GM18526 (cell line): ENCODE results near the gene FBXL7.

Experiments used
- POLR2A ChIP-seq: IDR thresholded peaks from 3 replicates; pipeline ENCODE4 v1.6.1; 2011; ENCODE audit not compliant: insufficient read length; ENCODE audit errors: extremely low read depth

The FBXL7 gene

DNA sequence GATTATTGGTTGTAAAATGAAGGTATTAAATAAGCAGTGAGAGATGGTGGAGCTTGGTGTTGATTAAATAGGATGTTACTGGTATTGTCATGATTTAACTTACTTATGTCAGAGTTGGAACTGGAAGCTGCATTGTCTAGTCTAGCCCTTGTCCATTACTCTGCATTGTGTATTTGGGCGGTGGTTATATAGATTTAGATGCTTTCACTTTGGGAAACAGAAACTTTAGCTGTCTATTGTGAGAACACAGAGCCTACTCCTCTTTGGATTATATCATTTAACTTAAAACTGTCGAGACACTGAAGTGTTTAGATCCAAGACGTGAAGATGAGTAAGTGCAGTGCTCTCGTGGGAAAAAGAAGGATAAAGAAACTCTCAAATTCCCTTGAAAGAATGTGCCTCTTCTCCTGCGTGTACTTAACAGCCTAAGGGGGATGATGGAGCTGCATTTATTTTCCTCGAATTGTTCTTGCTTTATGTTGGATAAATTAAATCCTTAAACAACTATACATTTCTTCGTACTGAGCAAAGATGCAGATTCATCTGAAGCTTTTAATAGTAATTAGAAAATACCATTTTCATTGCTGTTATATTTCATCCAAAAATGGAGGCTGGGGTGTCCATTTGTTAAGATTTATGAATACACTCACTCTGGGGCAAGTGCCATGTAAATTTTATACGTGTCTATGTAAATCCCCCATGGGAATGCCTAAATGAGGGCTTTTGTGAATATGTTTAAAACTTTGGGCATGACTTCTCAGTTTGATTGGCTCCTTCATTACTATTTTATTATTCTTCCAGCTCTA is 21.6 kb downstream of the FBXL7 start:
- no peak for TF ChIP-seq POLR2A

- TF ChIP-seq POLR2A: no peak
Measured at GRCh38 chr5:15522187-15522520, 22.2 kb downstream of the FBXL7 start.

DNA sequence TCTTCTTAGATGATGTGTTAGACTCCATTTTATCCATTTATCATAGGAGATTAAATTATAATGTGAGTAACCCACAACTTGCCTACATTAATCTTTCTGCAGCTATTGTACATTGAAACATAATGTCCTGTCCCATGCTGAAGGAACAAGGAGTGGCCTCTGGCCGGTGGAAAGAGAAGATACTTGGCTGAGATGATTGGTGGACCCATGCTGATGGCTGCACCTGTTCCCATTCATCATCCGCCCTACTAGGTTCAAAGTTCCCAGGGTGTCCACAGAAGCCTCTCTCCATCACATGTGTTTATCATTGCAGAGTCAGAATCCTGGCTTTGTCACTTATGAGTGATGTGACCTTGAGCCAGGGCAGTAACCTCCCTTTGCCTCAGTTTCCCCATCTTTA is 24.7 kb downstream of the FBXL7 start:
- TF ChIP-seq POLR2A: no peak

GRCh38 chr5:15525703-15526275 is 25.8 kb downstream of the FBXL7 start:
- TF ChIP-seq POLR2A: no peak

- TF ChIP-seq POLR2A: no peak
Measured at GRCh38 chr5:15526413-15526812, 26.4 kb downstream of the FBXL7 start.

- no peak for TF ChIP-seq POLR2A
Measured at GRCh38 chr5:15528476-15528875, 28.5 kb downstream of the FBXL7 start.

- no peak for TF ChIP-seq POLR2A
Measured at GRCh38 chr5:15529013-15529412, 29.0 kb downstream of the FBXL7 start.

DNA sequence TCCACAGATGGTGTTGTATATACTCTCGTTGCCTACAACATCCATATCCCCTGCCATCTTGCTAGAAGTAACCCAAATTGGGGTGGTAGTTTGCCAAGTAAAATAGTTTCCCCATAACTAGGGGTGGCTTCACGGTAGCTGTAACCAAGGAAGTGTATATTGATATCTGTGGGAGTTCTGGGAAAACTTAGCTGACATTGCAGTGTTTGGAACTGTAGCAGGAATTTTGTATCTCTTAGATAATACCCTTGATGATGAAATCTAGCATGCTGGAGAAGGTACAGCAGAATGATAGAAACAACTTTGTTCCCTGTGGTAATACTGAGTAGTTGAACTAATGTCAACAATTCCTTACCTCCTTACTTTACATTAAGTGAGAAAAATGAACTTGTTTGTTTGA is 29.8 kb downstream of the FBXL7 start:
- no peak for TF ChIP-seq POLR2A

GRCh38 chr5:15533129-15533893 is 33.3 kb downstream of the FBXL7 start:
- TF ChIP-seq POLR2A: no peak

DNA sequence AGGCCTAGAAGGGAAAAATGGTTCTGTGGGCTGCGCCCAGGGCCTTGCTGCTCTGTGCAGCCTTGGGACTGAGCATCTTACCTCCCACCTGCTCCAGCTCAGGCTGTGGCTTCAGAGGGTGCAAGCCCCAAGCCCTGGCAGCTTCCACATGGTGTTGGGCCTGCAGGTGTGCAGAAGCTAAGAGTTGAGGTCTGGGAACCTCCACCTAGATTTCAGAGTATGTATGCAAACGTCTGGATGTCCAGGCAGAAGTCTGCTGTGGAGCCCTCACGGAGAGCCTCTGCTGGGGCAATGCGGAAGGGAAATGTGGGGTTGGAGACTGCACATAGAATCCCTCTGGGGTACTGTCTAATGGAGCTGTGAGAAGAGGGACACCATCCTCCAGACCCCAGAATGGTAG is 36.0 kb downstream of the FBXL7 start:
- TF ChIP-seq POLR2A: no peak

DNA sequence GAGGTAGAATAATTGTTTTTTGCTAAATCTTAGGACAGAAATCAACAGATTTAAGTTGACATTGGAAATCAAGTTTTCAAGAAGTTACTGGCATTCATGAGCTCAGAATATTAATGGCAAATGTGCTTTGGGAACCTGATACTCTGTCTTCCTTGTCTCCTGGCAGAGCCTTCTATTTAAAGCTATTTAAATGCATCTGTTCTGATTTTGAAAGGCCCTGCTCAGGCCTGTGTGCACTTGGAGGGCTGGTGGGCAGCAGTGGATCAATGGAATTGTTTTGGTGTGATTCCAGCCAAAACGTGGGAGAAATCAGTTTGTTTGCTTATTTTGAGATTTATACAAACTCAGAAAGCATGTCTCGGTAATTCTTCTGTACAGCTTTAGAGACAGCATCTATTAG is 38.5 kb downstream of the FBXL7 start:
- no peak for TF ChIP-seq POLR2A

DNA sequence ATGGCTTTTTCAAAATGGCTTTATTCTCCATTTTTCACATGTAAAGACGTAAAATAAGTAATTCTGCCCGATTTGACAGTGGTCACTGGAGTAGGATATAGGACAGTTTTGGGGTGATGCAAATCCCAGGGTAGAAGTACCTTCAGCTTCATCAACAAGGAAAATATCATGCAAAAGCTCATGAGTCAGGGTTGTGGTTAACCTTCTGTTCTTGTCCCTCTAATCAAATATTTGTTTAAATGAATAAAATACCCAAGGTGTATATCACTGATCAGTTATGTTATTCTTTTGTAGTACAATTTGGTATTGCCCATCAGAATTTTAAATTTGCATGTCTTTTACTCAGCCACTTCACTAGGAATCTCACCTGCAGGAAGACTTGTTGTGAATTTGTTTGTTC is 40.0 kb downstream of the FBXL7 start:
- TF ChIP-seq POLR2A: no peak

DNA sequence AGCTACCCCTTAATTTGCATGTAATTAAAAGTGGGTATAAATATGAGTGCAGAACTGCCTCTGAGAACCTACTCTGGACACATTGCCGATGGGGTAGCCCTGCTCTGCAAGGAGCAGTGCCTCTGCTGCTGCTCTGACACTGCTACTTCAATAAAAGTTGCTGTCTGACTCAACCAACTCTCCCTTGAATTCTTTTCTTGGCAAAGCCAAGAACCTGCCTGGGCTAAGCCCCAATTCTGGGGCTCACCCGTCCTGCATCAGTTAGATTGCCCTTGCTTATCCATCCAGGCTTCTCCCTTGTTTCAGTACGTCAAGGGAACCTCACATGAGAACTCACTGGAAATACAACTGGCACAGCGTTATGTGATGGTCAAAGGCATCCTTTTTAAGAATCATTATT is 44.1 kb downstream of the FBXL7 start:
- no peak for TF ChIP-seq POLR2A

DNA sequence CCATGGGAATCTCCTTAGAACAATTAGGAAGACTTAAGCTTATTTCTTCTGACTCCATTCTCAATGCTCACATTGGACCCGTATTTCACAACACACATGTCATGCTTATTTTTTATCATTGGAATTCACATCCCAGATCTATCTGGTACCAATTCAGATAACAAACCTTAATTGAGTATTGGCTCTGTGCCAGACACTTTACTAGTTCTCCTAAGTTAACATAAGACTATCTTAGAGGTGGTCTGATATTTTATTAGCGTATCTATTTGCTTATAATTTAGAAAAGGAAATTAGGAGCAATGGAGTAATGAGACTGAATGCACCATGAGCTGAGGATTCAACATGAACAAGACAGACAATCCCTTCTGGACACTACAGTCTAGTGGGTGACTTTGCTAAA is 45.1 kb downstream of the FBXL7 start:
- no peak for TF ChIP-seq POLR2A

GRCh38 chr5:15547261-15547839 is 47.4 kb downstream of the FBXL7 start:
- no peak for TF ChIP-seq POLR2A

DNA sequence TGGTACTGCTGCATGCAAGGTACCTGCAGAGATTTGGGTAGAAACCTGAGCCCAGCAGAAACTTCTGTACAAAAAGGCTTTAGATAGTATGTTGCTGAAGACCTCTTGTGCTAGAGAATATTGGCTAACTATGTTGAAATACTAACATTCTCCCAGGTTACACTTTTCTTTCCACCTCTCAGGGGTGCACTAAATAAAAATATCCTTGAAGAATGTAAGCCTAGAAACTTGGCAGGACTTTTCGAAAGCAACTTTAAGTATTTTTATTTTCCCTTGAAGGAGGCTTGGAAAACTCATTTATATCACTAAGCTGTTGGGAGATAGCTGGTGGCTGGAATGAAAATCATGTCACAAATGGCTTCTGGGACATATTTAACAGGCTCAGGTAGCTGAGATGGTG is 50.0 kb downstream of the FBXL7 start:
- no peak for TF ChIP-seq POLR2A
